ENCODE measurements around the gene LYPD3.

DNA sequence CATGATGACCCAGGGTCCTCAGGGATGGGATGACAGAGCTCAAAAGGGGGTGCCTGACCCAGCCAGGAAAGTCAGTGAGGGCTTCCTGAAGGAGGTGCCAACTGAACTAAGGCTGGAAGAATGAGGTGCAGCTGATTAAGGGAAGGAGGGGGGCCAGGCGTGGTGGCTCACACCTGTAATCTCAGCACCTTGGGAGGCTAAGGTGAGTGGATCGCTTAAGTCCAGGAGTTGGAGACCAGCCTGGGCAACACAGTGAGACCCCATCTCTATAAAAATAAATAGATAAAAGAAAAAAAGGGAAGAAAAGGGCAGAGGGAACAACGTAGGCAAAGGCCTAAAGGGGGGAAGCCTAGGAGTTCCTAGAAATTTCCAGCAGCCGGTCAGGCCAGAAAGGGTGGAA, 9.1 kb upstream of the LYPD3 start:
- TF ChIP-seq, protein P1, sequence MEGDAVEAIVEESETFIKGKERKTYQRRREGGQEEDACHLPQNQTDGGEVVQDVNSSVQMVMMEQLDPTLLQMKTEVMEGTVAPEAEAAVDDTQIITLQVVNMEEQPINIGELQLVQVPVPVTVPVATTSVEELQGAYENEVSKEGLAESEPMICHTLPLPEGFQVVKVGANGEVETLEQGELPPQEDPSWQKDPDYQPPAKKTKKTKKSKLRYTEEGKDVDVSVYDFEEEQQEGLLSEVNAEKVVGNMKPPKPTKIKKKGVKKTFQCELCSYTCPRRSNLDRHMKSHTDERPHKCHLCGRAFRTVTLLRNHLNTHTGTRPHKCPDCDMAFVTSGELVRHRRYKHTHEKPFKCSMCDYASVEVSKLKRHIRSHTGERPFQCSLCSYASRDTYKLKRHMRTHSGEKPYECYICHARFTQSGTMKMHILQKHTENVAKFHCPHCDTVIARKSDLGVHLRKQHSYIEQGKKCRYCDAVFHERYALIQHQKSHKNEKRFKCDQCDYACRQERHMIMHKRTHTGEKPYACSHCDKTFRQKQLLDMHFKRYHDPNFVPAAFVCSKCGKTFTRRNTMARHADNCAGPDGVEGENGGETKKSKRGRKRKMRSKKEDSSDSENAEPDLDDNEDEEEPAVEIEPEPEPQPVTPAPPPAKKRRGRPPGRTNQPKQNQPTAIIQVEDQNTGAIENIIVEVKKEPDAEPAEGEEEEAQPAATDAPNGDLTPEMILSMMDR (IDR thresholded peaks at IDR 0.05), result no peak
- no peak for TF ChIP-seq POLR2AphosphoS5 (IDR thresholded peaks at IDR 0.05)
- TF ChIP-seq POLR2A (IDR thresholded peaks at IDR 0.05), result no peak
